ENCODE measurements around the gene SPTAN1.
"Not testable (repeated sequence)": the region's sequence is repeated elsewhere in the genome, so short reads cannot be mapped to it uniquely, and the experiment has no call there.

SPTAN1 gene

GRCh38 chr9:128552744-128553440 lies 505 bp downstream of the SPTAN1 start:
- in situ Hi-C loops (cut with MboI; ENCODE audit: low sequenced_read_pairs) = no loop called here

DNA sequence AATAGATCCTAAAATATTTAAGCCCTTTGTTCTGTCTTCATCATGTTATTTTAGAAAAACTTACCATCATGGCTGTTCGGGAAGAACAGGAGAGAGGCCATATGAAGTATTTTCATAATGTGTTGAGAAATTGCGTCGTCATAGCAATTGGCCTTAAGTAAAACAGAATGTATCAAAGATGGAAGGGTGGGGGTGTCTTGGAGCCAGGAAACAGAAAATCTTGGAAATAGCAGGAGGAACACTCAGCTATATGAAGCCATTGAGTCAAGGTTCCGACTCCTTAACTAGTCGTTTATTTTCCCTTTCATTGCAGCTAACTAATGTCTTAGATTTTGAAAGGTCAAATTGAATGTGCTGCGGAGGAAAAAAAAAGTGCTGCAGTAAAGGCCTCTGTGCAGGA lies 1.3 kb downstream of the SPTAN1 start:
- in situ Hi-C loops (cut with MboI; ENCODE audit: low sequenced_read_pairs) = no loop called here

- in situ Hi-C loops (cut with MboI; ENCODE audit: low sequenced_read_pairs) = no loop called here
These were observed 1.9 kb downstream of the SPTAN1 start for GRCh38 chr9:128554155-128554862.

- in situ Hi-C loops (cut with MboI; ENCODE audit: low sequenced_read_pairs) = no loop called here
These were observed 2.9 kb downstream of the SPTAN1 start for GRCh38 chr9:128555180-128555721.

GRCh38 chr9:128556276-128556675 lies 3.9 kb downstream of the SPTAN1 start:
- in situ Hi-C loops (cut with MboI; ENCODE audit: low sequenced_read_pairs) = no loop called here

GRCh38 chr9:128556926-128557634 lies 4.7 kb downstream of the SPTAN1 start:
- in situ Hi-C loops (cut with MboI; ENCODE audit: low sequenced_read_pairs) = no loop called here

DNA sequence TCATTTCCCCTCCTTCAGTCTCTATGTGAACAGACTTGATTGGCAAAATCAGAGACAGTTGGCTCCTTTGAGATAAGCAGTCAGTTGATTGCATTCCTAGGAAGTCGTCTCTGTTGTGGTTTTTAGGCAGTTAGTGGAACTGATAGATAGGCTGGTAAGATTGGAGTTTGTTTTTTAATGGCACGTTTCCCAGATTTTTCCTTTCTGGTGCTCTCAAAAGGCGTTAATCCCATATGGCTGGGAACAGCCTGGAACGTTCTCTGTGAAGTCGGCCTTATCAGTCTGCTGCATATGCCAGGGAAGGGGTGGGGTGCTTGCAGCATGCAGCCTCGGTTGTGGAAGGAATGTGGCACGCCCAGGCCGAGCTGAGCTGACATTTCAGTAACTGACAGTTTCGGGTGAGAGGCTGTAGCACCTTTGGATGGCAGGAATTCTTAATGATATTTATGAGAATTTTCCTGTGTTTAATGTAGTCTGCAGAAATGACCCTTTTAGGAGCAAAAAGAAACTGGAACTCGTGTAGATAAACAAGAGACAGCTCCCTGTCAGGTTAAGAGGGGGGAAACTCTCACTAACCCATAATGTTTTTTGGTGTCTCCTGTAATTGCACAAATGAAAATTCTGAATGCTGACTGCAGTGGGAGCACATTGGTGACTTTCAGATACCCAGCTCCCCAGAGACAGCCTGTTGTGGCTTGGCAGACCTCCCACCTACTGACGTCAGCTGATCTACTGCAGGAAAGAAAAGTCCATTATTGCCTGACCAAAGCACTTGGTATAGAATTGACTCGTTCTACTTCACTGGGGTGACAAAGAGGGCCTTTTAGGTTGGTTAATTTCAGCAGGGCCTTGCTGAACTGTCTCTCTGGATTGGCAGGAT lies 6.3 kb downstream of the SPTAN1 start:
- in situ Hi-C loops (cut with MboI; ENCODE audit: low sequenced_read_pairs) = no loop called here

DNA sequence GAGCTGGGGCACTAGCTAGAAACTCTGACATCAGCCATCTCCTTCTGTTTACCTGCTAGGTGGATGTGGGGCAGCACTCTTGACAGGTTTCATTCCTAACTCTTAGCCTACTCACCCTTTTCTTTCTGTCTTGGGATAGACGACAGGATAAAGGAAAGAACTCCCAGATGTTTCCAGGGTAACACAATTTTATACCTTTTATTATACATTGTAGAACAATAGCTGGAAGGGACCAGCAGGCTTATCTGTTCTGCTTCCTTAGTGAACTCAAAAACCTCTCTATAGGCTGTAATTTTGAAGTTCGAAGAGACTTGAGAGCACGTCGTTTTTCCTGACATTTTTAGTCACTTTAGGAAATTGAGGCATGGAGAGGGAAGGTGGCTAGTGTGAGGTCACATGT lies 13.2 kb downstream of the SPTAN1 start:
- in situ Hi-C loops (cut with MboI; ENCODE audit: low sequenced_read_pairs) = no loop called here

- in situ Hi-C loops (cut with MboI; ENCODE audit: low sequenced_read_pairs) = no loop called here
These were observed 16.2 kb downstream of the SPTAN1 start for GRCh38 chr9:128568470-128569078.

GRCh38 chr9:128575469-128575868 lies 23.1 kb downstream of the SPTAN1 start:
- in situ Hi-C loops (cut with MboI; ENCODE audit: low sequenced_read_pairs) = no loop called here

DNA sequence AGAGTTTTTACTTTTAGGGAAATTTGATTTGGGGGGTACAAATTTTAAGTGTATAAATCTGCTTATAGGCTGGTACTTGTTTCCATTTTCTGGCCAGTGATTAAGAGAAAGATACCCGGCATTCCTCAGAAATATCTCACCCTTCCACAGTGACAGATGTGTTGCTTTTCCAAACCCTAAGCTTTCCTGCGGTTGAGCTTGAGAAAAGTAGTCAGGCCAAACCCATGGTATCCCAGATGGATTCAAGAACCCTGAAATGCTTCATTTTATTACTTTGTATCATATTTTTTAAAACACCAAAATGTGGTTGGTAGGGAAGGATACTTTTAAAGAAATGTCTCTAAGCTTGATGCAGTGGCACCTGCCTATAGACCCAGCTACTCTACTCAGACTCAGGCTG lies 23.5 kb downstream of the SPTAN1 start:
- in situ Hi-C loops (cut with MboI; ENCODE audit: low sequenced_read_pairs) = no loop called here

DNA sequence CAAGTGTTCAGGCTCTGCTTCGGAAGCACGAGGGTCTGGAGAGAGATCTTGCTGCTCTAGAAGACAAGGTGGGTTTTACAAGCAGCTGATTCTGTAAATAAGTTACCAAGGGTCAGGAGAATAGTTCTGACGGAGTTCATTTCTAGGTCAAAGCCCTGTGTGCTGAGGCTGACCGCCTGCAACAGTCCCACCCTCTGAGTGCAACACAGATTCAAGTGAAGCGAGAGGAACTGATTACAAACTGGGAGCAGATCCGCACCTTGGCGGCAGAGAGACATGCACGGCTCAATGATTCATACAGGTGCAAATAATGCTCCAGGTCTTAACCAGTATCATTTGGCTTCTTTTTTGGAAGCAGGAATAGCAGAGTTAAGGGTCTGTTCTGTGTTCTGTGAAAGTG lies 24.8 kb downstream of the SPTAN1 start:
- in situ Hi-C loops (cut with MboI; ENCODE audit: low sequenced_read_pairs) = no loop called here

GRCh38 chr9:128579194-128579593 lies 26.8 kb downstream of the SPTAN1 start:
- in situ Hi-C loops (cut with MboI; ENCODE audit: low sequenced_read_pairs) = no loop called here

GRCh38 chr9:128580731-128581130 lies 28.3 kb downstream of the SPTAN1 start:
- in situ Hi-C loops (cut with MboI; ENCODE audit: low sequenced_read_pairs) = no loop called here

DNA sequence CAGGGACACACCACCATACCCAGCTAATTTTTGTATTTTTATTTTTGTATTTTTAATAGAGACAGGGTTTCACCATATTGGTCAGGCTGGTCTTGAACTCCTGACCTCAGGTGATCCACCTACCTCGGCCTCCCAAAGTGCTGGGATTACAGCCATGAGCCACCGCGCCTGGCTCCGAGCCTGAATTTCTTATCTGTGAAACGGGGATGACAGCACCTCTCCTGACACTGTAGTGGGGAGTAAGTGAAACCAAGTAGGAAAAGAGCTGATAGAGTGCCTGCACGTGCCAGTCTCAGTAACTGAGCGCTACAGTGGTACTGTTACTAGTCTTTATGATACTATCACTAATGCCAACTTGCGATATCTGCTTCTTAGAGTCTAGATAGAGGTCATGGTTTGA lies 32.8 kb downstream of the SPTAN1 start:
- in situ Hi-C loops (cut with MboI; ENCODE audit: low sequenced_read_pairs) = not testable (repeated sequence)

GRCh38 chr9:128586934-128587333 lies 34.5 kb downstream of the SPTAN1 start:
- in situ Hi-C loops (cut with MboI; ENCODE audit: low sequenced_read_pairs) = not testable (repeated sequence)

DNA sequence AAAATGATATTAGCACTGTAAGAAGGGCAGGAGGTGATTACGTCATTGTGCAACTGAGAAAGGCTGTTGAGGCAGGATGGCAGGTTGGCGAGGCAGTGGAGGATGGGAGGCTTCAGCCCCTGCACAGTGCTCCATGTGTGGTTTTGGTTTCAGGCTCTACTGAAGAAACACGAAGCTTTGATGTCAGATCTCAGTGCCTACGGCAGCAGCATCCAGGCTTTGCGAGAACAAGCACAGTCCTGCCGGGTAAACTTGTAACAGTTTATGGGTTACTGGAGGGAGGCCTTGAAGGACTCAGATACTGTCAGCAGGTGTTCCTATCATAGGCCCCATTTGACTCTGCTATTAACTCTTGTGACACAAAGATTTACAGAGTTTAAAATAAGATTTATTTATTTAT lies 35.1 kb downstream of the SPTAN1 start:
- in situ Hi-C loops (cut with MboI; ENCODE audit: low sequenced_read_pairs) = no loop called here

DNA sequence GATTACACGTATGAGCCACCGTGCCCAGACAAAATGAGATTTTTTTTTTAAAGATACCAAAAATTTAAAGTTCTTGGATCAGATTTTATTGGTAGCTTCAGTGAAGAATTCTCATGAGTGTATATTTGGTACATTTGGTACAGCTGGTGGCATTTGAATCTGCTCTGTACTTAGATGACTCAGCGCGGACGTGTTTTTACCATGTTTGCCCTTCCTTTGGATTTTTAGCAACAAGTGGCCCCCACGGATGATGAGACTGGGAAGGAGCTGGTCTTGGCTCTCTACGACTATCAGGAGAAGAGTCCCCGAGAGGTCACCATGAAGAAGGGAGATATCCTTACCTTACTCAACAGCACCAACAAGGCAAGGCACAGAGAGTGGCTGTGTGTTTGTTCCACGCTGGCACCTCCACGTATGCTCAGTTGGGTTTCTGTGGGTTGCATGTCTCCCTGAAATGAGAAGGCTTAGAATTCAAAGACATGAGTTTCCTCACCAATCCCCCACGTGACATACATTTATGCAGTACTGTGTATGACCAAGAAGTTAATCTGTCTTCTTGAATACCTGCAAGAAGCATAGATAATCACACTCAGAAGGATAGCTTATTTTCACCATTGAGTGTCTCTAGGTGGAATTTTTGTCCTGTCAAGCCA lies 36.3 kb downstream of the SPTAN1 start:
- in situ Hi-C loops (cut with MboI; ENCODE audit: low sequenced_read_pairs) = no loop called here

DNA sequence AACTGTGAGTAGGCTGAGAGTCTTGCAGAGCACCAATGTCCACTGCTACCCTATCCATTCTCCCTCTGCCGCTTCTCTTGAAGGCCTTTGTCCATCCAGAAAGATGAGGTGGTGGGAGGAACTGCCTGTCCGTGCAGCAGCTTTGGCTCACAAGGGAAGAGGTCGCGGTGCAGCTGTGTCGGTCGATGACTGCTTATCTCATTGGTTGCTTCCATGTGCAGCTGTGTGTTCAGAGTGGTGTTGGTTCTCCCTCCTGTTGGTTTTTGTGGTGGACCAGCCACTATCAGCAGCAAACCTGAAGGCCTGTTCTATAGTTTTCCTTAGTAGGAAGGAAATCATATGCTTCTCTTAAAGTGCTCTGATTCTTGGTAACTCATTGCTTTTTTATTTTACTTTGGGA lies 40.7 kb downstream of the SPTAN1 start:
- in situ Hi-C loops (cut with MboI; ENCODE audit: low sequenced_read_pairs) = no loop called here

DNA sequence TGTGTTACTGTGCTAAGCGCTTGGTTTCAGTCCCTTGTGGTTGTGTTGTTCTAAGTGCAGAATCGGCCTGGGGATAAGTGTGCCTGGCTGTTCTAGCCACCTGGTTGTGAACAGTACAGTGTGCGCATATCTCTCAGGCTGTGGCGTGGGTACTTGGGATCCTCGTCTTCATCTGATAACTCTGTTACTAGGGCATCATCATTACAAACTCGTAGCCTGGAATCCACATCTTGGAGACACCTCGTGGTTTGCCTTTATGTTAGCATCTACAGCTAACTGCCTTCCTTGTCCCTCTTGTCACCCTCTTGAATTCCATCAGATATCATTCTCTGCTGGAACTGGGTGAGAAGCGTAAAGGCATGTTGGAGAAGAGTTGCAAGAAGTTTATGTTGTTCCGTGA lies 41.5 kb downstream of the SPTAN1 start:
- in situ Hi-C loops (cut with MboI; ENCODE audit: low sequenced_read_pairs) = no loop called here
